Muscle of arm (tissue), 12 donors: Measurements from ENCODE around the gene MICAL2. TPM values are rescaled to one million over a fixed set of nuclear protein-coding genes. Genes with fewer than 3 reads are reported as not detected.

Experiments used
- DNase-seq: peaks from one replicate; pipeline ENCODE4 v3.0.0-alpha.2; 2013
- polyA plus RNA-seq, 12 donors: library from polyadenylated mRNA; unstranded; fragments of 120-200 nt; gene quantifications; one replicate each; pipeline ENCODE4 v1.2.1, GENCODE V29; 2013; ENCODE audit not compliant: insufficient read length in 12 of 12

The MICAL2 gene
- polyA plus RNA-seq, 12 donors: 14.1 to 91.3 (median 20.6) TPM; not detected in 1

DNA sequence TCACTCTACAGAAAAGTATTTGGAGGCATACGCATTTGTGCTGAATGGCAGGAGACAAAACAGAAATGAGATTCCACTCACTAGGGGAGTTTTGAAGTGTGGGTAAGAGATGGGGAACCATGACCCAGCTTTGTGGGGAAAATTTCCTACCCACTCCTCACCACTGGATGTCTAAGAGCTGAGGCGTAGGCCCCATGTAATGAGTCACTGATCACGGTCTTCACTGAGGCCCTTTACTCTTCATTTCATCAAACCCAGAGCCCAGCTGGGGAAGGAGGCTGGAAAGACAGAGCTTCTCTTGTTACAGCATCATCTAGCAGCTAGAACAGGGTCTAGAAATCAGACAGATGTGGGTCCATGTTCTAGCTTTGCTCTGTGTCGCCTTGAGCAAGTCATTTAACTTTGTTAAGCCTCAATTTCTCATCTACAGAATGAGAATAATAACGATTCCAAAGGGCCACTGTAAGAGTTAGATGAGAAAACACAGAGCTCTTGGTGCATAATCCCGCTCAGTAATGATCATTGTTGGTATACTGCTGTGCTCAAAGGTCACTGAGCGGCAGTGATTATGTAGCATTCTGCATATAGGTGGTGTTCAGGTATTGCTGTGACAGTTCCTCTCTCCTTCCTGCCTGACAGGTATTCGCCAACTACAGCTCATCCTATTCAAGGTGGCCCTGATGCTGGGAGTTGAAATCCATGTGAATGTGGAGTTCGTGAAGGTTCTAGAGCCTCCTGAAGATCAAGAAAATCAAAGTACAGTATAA is 97.2 kb downstream of the MICAL2 start:
- no peak for DNase-seq

DNA sequence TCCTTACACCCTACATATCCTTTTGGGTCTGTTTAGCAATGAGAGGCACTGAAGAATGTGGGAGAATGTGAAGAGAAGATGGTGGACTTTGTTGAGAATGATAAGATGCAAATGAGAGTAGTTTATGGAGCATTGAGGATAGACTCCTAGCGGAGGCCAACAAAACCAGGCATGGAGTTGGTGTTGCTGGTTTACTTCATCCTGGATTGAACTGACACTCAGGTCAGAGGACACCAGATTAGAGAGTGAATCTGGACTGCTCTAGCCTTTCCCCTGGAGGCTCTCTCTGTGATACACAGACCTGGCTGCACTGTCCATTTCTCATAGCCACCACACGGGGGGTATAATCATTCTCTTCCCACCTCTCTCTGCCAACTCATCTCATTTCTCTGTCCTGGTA is 98.7 kb downstream of the MICAL2 start:
- DNase-seq: no peak

- no peak for DNase-seq
Observed at GRCh38 chr11:12210200-12210599, 99.8 kb downstream of the MICAL2 start.

- DNase-seq: no peak
Observed at GRCh38 chr11:12211331-12212065, 101.1 kb downstream of the MICAL2 start.

DNA sequence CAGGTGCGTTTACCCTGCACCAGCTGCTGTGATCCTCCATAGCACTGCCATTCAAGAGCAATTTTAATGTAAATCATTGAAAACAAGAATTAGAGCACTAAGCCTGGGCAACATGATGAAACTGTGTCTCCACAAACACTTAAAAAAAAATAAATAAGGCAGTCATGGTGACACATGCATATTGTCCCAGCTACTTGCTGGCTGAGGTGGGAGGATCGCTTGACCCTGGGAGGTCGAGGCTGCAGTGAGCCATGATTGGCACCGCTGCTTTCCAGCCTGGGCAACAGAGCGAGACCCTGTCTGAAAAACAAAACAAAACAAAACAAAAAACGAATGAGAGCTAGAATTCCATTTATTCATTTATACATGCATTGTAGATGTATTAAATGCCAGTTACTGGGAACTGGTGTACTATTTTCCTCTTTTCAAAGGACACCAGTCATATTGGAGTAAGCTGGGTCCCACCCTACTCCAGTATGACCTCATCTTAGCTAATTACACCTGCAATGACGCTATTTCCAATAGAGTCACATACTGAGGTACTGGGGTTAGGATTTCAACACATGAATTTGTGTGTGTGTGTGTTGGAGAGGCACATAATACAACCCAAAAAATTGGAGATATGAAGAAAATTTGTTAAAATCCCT is 101.9 kb downstream of the MICAL2 start:
- DNase-seq: no peak

DNA sequence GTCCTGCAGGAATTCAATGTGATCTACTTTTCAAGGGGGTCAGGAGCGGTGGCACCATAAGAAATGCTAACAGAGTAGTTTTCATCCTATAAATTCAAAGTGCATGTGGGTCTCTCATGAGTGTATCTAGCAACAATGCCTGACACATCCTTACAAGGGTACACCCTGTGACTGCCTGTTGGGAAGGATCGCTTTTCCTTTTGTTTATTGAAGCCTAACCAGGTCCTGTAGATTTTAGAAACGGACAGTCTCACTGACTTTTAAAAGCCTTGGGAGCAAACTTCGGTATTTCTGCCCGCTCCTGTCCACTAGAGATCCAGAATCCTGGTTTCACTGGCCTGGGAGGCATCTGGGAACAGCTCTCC is 102.4 kb downstream of the MICAL2 start:
- no peak for DNase-seq

DNA sequence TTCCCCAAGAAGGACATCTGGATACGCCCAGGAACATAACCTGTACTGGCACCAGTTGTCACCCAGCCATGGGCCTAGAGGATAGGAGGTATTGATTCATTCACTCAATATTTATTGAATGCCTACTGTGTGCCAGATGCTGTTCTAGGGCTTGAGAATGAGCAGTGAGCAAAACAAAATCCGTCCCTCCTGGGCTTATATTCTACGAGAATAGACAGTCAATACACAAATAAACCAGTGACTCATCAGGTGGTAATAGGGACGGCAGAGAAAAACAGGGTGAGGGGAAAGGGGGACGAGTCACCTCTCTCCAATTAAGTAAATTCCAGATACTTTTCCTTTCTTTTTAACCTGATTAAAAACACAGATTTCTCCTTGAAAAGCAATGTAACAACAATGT is 103.5 kb downstream of the MICAL2 start:
- no peak for DNase-seq

GRCh38 chr11:12214751-12215150 is 104.4 kb downstream of the MICAL2 start:
- DNase-seq: no peak

DNA sequence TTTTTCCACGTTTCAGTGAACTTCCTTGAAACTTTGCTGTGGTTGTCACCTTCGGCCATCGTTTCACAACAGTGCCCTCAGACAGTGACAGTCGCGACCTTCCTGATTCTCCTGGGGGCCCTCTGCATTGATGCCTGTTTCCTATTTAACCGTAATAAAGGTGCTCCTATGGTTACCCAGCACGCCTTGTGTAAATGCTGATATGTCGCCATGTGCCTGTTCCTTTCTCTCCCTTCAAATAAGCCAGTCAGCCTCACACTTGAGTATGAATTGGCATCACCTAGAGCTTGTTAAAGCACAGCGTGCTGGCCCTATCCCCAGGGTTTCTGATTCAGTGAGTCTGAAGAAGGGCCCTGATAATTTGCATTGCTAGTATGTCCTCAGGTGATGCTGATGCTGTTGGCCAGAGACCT is 104.8 kb downstream of the MICAL2 start:
- no peak for DNase-seq

DNA sequence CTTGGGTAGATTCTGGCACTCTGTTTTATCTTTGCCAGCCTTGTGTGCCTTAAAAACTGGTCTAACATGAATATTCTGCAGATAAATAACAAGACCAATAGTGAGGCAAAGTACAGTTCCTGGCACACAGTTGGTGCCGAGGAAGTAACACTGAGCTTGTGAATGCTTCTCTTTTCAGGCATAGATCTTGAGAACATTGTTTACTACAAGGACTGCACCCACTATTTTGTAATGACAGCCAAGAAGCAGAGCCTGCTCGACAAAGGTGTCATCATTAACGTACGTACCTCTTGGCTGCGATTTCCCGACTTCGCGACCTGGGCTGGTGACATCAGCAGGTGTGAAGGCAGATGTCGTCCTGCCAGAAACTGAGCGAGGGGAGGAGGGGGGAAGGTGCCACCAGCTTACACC is 105.7 kb downstream of the MICAL2 start:
- DNase-seq: no peak

DNA sequence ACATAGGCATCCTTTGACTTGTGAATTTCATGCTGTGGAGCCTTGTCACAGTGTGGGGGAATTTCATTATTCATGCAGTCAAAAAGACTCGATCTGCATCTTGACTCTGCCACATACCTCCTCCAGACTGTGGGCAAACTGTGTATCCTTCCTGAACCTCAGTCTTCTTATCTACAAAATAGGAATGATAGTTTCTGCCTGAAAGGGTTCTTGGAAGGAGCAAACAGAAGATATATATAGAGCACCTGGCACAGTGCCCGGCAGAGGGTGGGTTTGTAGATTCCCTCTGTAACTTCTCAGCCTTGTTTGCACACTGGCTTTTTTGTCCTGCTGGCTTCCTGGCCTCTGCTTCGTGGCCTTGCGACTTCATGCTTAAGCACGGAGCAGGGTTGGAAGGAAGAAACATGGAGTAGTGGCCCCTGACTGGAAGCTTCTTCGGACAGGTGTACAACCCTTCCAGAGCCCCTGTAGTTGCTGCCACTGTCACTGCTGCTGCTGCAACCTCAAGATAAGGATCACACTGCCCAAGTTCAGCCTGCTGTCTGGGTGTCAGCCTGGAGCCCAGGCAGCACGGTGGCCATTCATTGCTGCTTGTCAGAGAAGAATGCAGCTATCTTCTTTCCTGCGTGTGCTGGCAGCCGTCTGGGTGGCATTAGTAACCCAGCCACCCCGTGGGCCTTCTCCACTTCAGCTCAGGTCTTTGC is 106.4 kb downstream of the MICAL2 start:
- DNase-seq: no peak

GRCh38 chr11:12217879-12218278 is 107.5 kb downstream of the MICAL2 start:
- no peak for DNase-seq

- no peak for DNase-seq
Observed at GRCh38 chr11:12218909-12219308, 108.5 kb downstream of the MICAL2 start.

DNA sequence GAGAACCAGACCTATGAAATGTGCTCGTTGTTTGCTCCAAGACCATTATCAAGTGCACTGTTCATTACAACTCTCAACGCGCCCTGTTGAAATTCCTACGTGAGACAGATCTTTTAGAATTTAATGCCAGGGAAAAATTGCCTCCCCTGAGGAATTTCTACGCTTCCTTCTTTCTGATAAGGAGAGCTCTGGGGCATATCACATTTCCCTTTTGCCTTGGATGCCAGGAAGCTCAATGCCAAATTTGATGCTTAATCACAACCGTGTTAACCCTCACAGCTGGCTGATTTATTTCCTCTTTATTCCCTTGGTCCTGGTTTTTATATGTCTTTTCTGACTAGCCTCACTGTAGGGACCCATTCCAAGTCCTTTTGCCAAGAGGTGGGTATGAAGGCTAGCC is 109.4 kb downstream of the MICAL2 start:
- no peak for DNase-seq

DNA sequence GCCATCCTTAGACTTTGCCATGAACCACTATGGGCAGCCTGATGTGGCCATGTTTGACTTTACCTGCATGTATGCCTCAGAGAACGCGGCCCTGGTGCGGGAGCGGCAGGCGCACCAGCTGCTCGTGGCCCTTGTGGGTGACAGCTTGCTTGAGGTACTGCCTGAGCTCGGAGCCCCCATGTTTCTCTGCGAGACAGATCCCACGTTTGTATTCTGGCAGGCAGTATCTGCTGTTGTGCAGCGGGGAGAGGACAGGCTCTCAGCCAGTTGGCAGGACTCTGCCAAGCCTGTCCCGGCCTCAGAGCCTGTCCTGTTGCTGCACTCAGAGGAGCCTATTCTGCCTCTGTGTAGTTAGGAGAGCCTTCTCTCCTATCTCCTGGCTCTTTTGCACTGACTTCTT is 109.9 kb downstream of the MICAL2 start:
- peak; percentile 71 for DNase-seq

DNA sequence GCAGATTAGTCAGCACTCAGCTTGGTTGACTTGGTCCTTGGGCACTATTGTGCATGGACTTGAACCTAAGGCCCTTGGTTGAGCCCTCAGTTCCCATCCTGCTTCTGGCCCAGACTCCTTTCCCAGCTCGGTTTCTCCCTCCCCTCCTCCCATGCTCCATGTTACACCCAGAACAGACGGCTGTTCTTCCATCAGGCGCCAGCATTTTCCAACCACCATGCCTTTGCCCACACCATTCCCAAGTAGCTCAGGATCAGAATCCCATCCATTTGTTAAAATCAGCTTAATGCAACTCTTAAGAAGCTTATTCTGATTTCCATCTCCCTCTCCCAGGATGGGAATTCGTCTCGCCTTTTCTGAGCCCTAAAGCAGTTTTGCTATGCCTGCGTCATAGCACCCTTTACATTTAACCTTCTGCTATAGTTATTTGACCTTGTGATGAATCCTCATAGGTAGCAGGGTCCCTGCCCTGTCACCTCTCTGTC is 110.7 kb downstream of the MICAL2 start:
- DNase-seq: no peak

DNA sequence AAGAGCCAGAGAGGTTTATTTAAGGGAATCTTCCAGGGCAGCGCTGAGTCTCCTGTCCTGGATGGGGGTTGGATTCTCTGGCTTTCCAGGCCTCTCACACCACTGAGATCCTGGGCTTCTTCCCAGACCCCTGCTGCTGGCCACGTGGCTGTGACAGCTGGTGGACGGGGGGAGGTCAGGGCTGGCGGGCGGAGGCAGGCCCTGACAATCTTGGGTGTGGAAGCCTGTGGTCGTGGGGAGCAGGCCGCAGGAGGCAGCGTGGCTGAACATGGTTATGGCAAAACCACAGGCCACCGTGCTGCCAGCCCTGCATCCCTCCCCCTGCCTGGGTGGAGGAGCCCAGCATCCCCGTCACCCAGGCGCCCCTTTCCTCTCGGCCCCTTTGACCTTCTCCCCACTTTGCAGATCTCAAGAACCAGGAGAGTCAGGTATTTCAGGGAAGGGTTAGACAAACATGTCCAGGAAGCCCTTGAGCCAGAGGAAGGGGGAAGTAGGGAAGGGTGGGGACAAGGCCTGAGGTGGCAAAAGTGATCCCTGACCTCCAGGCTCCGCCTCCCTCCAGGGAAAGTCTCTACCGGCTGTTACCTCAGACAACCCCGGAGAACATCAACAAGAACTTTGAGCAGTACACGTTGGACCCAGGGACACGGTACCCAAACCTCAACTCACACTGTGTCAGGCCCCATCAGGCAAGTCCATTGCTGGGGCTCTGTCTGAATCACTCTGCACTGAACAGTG is 111.8 kb downstream of the MICAL2 start:
- peak; percentile 77 for DNase-seq

DNA sequence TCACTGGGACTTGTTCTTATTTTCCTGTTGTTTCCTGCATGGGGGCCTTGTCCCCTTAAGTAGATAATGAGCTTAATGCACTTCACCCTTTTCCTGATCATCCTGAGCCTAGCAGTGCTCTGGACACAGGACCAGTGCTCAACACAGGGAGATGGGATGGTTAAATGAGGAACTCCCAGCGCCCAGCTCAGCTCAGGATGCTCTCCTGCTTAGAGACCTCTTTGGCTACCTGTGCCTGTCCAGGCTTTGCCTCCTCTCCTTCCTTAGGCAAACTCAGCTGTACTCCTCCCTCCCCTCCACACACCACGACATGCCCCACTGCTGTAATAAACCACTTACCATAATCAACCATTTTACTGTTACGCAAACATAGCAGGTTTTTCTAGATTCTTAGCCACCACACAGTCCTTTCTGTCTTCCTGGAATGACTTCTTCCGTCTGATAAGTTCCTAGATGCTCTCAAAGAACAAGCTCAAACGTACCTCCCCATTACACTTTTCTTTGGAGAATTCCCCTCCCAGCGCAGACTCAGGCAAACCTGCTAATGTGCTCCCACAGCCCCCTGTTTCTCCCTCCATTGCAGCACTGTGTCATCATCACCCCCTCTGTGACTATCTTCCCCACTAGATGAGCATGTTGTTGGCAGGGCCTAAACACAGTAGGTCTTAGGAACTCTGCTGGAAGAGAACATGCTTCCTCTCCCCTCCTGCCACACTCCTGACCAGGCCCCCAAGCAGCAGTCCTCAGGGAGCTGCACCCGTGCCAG is 113.6 kb downstream of the MICAL2 start:
- no peak for DNase-seq

GRCh38 chr11:12224537-12224893 is 114.1 kb downstream of the MICAL2 start:
- DNase-seq: no peak

- DNase-seq: no peak
Observed at GRCh38 chr11:12225046-12225739, 114.8 kb downstream of the MICAL2 start.
